Ovary (tissue), 3 donors: Measurements from ENCODE around the gene AGXT.

ENCODE experiments used
- EP300 ChIP-seq: sonication (generic); formaldehyde crosslinking; IDR thresholded peaks from one replicate; pipeline ENCODE4 v1.6.1; 2017; ENCODE audit warnings: antibody characterized with exemption
- POLR2A ChIP-seq: fragments of 450-650 bp; IDR thresholded peaks from one replicate; pipeline ENCODE4 v1.6.1; 2017; ENCODE audit warnings: antibody characterized with exemption, mild to moderate bottlenecking, moderate library complexity
- TF ChIP-seq, protein P1 (sequence below), 3 donors: fragments of 450-650 bp in 2 of 3; fragments of 200-600 bp in 1 of 3; IDR thresholded peaks; one replicate each; pipeline versions ENCODE4 v1.5.1 to v1.8.0; 2016 to 2022; ENCODE audit warnings: antibody characterized with exemption in 3 of 3, mild to moderate bottlenecking in 1 of 3
- donor health status: DM: no; HTN: no; CAD: no.

- no peak for TF ChIP-seq EP300
- TF ChIP-seq, protein P1, sequence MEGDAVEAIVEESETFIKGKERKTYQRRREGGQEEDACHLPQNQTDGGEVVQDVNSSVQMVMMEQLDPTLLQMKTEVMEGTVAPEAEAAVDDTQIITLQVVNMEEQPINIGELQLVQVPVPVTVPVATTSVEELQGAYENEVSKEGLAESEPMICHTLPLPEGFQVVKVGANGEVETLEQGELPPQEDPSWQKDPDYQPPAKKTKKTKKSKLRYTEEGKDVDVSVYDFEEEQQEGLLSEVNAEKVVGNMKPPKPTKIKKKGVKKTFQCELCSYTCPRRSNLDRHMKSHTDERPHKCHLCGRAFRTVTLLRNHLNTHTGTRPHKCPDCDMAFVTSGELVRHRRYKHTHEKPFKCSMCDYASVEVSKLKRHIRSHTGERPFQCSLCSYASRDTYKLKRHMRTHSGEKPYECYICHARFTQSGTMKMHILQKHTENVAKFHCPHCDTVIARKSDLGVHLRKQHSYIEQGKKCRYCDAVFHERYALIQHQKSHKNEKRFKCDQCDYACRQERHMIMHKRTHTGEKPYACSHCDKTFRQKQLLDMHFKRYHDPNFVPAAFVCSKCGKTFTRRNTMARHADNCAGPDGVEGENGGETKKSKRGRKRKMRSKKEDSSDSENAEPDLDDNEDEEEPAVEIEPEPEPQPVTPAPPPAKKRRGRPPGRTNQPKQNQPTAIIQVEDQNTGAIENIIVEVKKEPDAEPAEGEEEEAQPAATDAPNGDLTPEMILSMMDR (IDR thresholded peaks at IDR 0.05): no peak
- TF ChIP-seq POLR2A: no peak
Observed at GRCh38 chr2:240820607-240821428, 47.8 kb upstream of the AGXT start.
